HG02943 (cell line): ENCODE measurements around the gene PBX1.

Experiments used
- ATAC-seq: cut with Tn5 transposase; IDR thresholded peaks from one replicate; pipeline ENCODE4 v1.9.1; 2021; ENCODE audit warnings: mild to moderate bottlenecking, low read depth, moderate library complexity; ENCODE audit not compliant: unreplicated experiment

Gene PBX1

GRCh38 chr1:164742745-164743144, 183.8 kb downstream of the PBX1 start:
- no peak for ATAC-seq

- ATAC-seq: no peak
Measured at GRCh38 chr1:164743976-164744375, 185.0 kb downstream of the PBX1 start.

GRCh38 chr1:164745736-164746135, 186.8 kb downstream of the PBX1 start:
- no peak for ATAC-seq

- ATAC-seq: no peak
Measured at GRCh38 chr1:164746632-164747031, 187.6 kb downstream of the PBX1 start.

- no peak for ATAC-seq
Measured at GRCh38 chr1:164748253-164748899, 189.4 kb downstream of the PBX1 start.

- no peak for ATAC-seq
Measured at GRCh38 chr1:164753521-164754077, 194.6 kb downstream of the PBX1 start.

DNA sequence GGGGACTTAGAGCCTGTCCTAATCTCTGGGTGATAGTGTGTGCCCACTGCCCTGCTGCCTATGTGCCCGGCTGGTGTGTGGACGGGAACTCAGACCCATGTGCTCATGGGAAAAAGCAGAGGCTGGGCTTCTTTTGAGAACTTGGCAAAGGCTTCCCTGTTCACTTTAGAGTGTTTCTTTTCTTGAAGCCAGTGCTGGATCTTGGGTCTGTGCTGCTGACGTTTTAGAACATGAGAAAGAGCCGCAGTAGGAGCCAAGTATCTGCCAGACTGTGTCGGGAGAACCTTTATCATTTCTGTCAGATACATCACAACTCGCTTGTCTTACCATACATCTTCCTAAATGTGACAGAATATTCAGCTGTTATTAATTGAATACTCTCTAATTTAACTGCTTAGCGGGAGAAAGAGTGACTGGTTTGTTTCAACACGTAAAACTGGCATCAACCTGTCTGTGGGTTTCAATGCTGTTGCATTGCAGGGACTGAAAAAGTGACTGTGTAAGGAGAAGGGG, 195.2 kb downstream of the PBX1 start:
- ATAC-seq: no peak

GRCh38 chr1:164755690-164756089, 196.7 kb downstream of the PBX1 start:
- no peak for ATAC-seq

DNA sequence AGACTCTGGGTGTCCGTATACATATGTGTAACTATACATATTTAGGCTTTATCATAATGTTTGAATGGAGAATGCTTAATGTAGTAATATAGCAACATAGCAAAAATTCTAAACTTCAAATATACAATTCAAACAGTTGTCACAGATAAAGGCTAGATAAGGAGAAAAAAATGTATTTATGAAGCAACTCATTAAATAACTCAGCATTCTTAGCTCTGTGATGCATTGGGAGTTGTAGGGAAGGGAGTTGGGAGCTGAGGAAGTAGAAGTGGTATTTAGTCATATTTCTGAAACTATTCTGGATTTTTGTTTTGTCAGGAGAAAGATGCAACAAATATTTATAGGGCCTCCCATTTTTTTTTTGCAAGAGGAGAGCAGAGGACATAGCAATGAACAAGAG, 197.8 kb downstream of the PBX1 start:
- no peak for ATAC-seq

DNA sequence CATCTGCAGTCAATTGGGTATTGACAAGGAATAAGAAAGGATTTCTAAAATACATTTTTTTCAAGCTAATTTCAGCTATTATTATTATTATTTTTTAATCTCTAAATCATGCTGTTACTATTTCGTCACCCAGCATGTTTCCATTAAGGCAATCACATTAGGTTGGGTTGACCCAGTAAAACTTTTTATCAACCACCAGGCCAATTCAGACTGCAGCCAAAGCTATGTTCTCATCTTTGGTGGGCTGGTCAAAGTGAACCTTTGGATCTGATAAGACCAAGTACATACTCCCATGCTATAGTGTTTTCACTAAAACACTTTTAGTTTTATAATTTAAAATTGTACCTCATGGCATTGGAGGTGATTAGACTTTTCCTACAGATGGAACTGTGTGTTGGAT, 198.6 kb downstream of the PBX1 start:
- ATAC-seq: no peak

GRCh38 chr1:164759144-164759920, 200.3 kb downstream of the PBX1 start:
- no peak for ATAC-seq

- no peak for ATAC-seq
Measured at GRCh38 chr1:164759979-164760469, 201.0 kb downstream of the PBX1 start.

- ATAC-seq: no peak
Measured at GRCh38 chr1:164760569-164760968, 201.6 kb downstream of the PBX1 start.

- ATAC-seq: no peak
Measured at GRCh38 chr1:164761009-164761408, 202.0 kb downstream of the PBX1 start.

DNA sequence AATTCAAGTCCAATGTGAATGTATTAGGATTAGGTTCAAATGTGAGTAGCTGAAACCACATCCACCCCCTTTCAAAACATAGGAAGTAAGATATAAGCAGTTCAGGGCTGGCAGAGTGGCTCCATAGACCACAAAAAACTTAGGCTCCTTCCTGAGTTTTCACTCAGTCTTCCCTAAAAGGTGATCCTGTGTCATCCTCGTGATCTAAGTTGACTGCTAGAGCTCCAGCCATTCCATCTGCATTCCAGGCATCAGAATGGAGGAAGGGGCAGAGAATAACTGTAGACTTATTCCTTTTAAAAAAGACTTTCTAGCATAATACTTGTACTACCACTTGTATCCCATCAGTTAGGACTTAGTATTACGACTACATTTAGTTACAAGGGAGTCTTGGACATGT, 204.1 kb downstream of the PBX1 start:
- no peak for ATAC-seq

- ATAC-seq: no peak
Measured at GRCh38 chr1:164764333-164764732, 205.3 kb downstream of the PBX1 start.

DNA sequence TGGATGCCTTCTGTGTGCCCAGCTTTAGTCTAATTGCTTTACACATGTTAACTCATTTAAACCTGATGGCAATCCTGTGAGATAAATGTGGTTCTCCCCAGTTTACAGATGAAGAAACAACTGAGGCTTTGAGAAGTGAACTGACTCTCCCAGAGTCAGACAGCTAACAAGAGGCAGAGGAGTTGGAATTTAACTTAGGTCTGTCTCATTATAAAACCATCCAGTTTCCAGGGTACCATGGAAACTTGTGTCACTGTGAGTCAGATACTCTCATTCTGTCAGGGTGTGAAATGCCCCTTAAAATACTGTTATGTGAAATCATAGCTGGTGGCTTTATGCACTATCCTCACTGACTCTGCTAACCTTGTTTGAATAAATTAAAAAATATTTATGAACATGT, 206.6 kb downstream of the PBX1 start:
- no peak for ATAC-seq

GRCh38 chr1:164765992-164766720, 207.2 kb downstream of the PBX1 start:
- ATAC-seq: no peak

DNA sequence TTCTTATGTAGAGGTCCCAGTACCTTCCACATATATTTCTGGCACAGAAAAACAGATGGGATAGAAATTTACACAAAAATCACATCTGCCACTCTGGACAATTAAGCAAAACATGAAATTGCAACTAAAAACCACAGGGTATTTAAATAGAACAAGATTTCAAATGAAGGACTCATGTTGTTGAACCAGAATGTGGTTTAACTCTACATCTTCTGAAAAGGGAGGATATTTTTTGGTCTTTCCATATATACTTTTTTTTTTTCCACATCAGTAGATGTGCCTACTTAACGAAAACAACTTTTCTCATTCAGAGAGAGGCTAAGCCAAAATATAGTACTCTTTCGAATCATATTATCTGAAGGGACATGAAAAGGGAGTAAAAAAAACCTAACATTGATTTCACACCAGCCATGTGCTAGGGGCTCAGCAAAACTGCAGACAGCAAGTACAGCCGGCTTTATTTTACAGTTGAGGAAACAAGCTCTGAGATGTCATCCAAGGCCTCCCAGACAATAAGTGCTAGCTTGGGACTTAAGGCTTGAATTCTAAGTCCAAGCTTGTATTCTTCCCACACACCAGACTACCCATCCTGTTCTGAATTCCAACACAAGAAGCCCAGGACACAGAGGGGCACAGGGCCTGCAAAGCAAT, 208.9 kb downstream of the PBX1 start:
- no peak for ATAC-seq

DNA sequence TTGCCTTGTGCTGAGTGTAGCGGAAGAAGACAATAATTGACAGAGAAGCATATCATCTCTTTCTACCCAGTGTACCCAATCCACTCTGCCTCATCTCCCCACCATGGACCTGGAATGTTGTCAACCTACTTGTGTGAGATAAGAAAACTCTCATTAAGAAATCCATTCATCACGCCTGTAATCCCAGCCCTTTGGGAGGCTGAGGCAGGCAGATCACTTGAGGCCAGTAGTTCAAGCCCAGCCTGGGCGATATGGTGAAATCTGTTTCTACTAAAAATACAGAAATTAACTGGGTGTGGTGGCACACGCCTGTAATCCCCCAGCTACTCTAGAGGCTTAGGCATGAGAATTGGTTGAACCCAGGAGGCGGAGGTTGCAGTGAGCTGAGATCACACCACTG, 209.6 kb downstream of the PBX1 start:
- no peak for ATAC-seq
